ENCODE results near the gene ARHGDIG. TPM values are rescaled to one million over a fixed set of nuclear protein-coding genes. Genes with fewer than 3 reads are reported as not detected.
A peak's percentile ranks its signal among the peaks of the same experiment; 100 is the strongest.
"Not testable (repeated sequence)": the region's sequence is repeated elsewhere in the genome, so short reads cannot be mapped to it uniquely, and the experiment has no call there.

Gene ARHGDIG
- polyA plus RNA-seq, 1 donor from 2014 or later, result not detected

DNA sequence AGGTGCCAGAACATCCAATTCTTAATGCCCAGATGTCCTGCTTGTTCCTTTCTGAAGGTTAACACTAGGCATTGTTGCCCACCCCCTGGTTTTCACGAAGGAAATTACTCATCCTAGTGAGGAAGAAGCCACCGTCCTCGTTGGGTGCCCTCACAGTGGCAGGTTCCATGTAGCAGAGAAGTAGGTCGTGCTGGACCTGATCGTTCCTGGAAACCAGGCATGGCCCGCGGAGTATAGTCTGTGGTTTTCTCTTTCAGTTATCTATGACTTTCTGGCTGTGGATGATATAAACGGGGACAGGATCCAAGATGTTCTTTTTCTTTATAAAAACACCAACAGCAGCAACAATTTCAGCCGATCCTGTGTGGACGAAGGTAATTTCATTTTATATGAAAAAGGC is 21.2 kb upstream of the ARHGDIG start:
- no peak overlapping the region for H3K4me3 Mint-ChIP-seq
- H3K36me3 Mint-ChIP-seq, result peaks cover 2% of the 10 kb centered on the region
- H3K9me3 Mint-ChIP-seq, result no peaks in the 10 kb centered on the region
- H3K27ac Mint-ChIP-seq, result no peak overlapping the region
- H3K27me3 Mint-ChIP-seq, result no peaks in the 10 kb centered on the region
- peaks cover 0 to 4% (median 0%) of the 10 kb centered on the region in 3 donors for H3K4me1 Mint-ChIP-seq

DNA sequence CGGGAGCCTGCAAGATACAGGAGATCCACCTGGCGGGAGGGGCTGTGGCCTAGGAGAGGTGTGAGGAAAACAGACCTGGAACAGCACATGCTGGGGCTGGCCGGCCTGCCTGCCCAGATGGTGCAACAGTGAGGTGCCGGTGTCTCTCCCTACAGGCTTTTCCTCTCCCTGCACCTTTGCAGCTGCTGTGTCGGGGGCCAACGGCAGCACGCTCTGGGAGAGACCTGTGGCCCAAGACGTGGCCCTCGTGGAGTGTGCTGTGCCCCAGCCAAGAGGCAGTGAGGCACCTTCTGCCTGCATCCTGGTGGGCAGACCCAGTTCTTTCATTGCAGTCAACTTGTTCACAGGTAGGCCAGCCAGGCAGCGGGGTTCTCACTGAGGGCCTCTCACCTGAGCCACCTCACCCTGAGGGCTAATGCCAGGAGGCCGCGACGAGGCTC is 20.6 kb upstream of the ARHGDIG start:
- no peak overlapping the region for H3K27ac Mint-ChIP-seq
- H3K36me3 Mint-ChIP-seq, result no peaks in the 10 kb centered on the region
- peaks cover 0 to 4% (median 0%) of the 10 kb centered on the region in 3 donors for H3K4me1 Mint-ChIP-seq
- H3K4me3 Mint-ChIP-seq, result no peak overlapping the region
- H3K27me3 Mint-ChIP-seq, result no peaks in the 10 kb centered on the region
- H3K9me3 Mint-ChIP-seq, result no peaks in the 10 kb centered on the region

DNA sequence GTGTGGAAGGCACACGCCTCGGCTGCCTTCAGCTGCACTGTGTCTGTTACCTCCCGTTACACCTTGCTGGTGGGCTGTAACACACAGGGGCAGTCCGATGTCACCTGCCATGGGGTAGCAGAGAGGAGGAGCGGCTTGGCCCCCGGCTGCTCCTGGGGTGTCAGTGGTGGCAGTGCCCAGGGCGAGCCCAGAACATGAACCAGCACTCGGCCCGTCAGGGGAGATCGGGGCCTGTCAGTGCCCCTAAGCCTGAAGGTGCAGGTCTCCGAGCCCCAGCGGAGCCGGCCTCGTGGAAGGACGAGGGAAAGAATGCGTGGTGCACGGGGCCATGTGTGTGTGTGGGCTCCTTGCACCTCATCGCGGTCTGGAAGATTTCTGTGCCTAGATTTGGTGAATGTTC is 20.1 kb upstream of the ARHGDIG start:
- no peak overlapping the region for H3K4me3 Mint-ChIP-seq
- peaks cover 0 to 4% (median 0%) of the 10 kb centered on the region in 3 donors for H3K4me1 Mint-ChIP-seq
- no peaks in the 10 kb centered on the region for H3K9me3 Mint-ChIP-seq
- H3K27ac Mint-ChIP-seq, result peak overlapping the region in 1 of 3 donors; percentile 50
- no peaks in the 10 kb centered on the region for H3K36me3 Mint-ChIP-seq
- no peaks in the 10 kb centered on the region for H3K27me3 Mint-ChIP-seq

DNA sequence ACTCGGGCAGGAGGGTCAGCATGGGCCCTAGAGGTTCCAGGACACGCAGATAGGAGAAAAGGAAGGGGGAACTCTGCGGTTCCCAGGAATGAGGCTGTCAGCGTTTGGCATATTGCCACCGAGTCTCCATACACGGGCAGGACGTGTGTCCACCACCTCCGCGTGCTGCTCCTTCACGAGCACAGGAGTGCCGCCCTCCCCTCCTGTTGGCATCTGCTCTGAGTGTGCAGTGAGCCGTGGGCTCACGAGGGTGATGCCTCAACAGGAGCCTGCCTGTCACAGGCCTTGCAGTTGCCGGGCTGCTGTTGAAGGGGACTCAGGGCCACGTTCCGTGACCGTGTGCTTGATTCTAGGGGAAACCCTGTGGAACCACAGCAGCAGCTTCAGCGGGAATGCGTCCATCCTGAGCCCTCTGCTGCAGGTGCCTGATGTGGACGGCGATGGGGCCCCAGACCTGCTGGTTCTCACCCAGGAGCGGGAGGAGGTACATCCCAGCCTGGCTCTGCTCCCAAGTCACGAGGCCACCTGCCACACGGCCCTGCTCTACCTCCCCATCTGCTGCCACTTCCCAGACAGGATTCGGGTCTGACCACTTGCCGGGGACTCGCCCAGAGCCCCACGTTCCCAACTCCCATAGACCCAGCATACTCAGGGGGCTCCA is 19.2 kb upstream of the ARHGDIG start:
- H3K4me1 Mint-ChIP-seq, result peaks cover 0 to 3% (median 0%) of the 10 kb centered on the region in 3 donors
- H3K9me3 Mint-ChIP-seq, result no peaks in the 10 kb centered on the region
- no peaks in the 10 kb centered on the region for H3K36me3 Mint-ChIP-seq
- no peak overlapping the region for H3K27ac Mint-ChIP-seq
- no peak overlapping the region for H3K4me3 Mint-ChIP-seq
- H3K27me3 Mint-ChIP-seq, result no peaks in the 10 kb centered on the region

DNA sequence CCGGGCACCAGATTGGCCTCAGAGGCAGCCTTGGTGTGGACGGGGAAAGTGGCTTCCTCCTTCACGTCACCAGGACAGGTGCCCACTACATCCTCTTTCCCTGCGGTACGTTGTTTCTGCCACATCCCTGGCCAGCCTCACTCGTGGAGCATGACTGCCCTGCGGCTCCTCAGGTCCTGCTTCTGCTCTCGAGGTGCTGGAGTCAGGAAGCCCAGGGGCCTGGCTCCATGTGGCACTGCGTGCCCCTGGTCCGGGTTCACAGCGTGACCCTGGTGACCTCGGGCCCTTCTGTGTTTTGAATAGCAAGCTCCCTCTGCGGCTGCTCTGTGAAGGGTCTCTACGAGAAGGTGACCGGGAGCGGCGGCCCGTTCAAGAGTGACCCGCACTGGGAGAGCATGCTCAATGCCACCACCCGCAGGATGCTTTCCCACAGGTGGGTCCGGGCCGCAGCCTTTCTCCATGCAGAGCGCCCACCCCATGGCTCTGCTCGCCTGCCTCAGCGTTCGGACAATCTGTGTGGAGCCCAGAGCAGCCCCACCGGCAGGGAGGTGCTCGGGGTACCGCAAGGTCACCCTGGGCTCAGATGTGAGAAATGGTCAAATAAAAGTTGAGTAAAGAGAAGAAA is 18.2 kb upstream of the ARHGDIG start:
- Mint-ChIP-seq H3K4me1 (peaks cover 0 to 3% (median 0%) of the 10 kb centered on the region in 3 donors), H3K9me3 (no peaks in the 10 kb centered on the region), H3K36me3 (no peaks in the 10 kb centered on the region), H3K4me3 (no peak overlapping the region), H3K27ac (no peak overlapping the region), H3K27me3 (no peaks in the 10 kb centered on the region)

GRCh38 chr16:263182-263774 is 17.1 kb upstream of the ARHGDIG start:
- no peaks in the 10 kb centered on the region for H3K27me3 Mint-ChIP-seq
- no peak overlapping the region for H3K27ac Mint-ChIP-seq
- H3K9me3 Mint-ChIP-seq, result no peaks in the 10 kb centered on the region
- peaks cover 0 to 3% (median 0%) of the 10 kb centered on the region in 3 donors for H3K4me1 Mint-ChIP-seq
- H3K4me3 Mint-ChIP-seq, result no peak overlapping the region
- no peaks in the 10 kb centered on the region for H3K36me3 Mint-ChIP-seq

GRCh38 chr16:263944-264343 is 16.4 kb upstream of the ARHGDIG start:
- no peak overlapping the region for H3K27ac Mint-ChIP-seq

DNA sequence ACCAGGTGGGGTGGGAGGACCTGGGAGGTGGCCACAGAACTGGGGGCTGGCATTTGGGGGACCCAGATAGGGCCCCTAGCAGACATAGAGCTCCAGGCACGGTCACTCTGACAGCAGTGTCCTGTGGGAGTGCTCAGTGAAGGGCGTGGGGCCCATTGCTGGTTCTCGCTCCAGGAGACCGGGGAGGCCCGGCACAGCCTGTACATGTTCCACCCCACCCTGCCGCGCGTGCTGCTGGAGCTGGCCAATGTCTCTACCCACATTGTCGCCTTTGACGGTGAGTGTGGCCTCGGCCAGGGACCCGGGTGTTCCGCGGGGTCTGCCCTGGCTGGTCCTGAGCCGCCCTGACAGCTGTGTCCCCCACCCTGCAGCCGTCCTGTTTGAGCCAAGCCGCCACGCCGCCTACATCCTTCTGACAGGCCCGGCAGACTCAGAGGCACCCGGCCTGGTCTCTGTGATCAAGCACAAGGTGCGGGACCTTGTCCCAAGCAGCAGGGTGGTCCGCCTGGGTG is 15.9 kb upstream of the ARHGDIG start:
- H3K36me3 Mint-ChIP-seq, result no peaks in the 10 kb centered on the region

More at GRCh38 chr16:263944-264343, 16.4 kb upstream of the ARHGDIG start:
- no peaks in the 10 kb centered on the region for H3K36me3 Mint-ChIP-seq
- no peaks in the 10 kb centered on the region for H3K9me3 Mint-ChIP-seq
- no peak overlapping the region for H3K4me3 Mint-ChIP-seq
- no peaks in the 10 kb centered on the region for H3K27me3 Mint-ChIP-seq
- peaks cover 0 to 3% (median 0%) of the 10 kb centered on the region in 3 donors for H3K4me1 Mint-ChIP-seq

GRCh38 chr16:265002-265529 is 15.3 kb upstream of the ARHGDIG start:
- no peak overlapping the region for H3K27ac Mint-ChIP-seq
- H3K4me1 Mint-ChIP-seq, result peaks cover 0 to 3% (median 0%) of the 10 kb centered on the region in 3 donors
- no peaks in the 10 kb centered on the region for H3K36me3 Mint-ChIP-seq
- H3K9me3 Mint-ChIP-seq, result no peaks in the 10 kb centered on the region
- H3K4me3 Mint-ChIP-seq, result peak overlapping the region in 1 of 4 donors; percentile 39
- H3K27me3 Mint-ChIP-seq, result no peaks in the 10 kb centered on the region

More for the DNA sequence above, 15.9 kb upstream of the ARHGDIG start:
- Mint-ChIP-seq H3K27ac (no peak overlapping the region), H3K27me3 (no peaks in the 10 kb centered on the region), H3K4me1 (peaks cover 0 to 3% (median 0%) of the 10 kb centered on the region in 3 donors), H3K4me3 (no peak overlapping the region), H3K9me3 (no peaks in the 10 kb centered on the region)

DNA sequence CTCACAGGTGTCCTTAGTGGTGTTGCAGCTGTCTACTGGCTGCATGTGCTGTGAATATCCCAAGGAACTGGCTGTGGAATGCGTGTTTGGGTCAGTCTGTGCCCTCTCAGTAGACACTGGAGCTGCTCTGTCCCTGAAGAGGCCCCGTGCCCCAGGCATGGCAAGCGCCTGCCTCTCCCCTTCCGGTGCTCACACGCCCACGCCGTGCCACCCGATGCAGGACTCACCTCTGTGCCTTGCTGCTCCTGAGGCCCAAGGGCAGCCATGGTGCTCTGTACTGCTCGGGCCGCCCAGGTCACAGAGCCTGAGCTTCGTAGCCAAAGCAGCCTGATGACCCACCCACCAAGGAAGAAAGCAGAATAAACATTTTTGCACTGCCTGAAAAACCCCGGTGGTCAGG is 14.7 kb upstream of the ARHGDIG start:
- Mint-ChIP-seq H3K9me3 (no peaks in the 10 kb centered on the region), H3K4me1 (peaks cover 0 to 3% (median 0%) of the 10 kb centered on the region in 3 donors), H3K4me3 (no peak overlapping the region), H3K27ac (no peak overlapping the region), H3K27me3 (no peaks in the 10 kb centered on the region), H3K36me3 (no peaks in the 10 kb centered on the region)

DNA sequence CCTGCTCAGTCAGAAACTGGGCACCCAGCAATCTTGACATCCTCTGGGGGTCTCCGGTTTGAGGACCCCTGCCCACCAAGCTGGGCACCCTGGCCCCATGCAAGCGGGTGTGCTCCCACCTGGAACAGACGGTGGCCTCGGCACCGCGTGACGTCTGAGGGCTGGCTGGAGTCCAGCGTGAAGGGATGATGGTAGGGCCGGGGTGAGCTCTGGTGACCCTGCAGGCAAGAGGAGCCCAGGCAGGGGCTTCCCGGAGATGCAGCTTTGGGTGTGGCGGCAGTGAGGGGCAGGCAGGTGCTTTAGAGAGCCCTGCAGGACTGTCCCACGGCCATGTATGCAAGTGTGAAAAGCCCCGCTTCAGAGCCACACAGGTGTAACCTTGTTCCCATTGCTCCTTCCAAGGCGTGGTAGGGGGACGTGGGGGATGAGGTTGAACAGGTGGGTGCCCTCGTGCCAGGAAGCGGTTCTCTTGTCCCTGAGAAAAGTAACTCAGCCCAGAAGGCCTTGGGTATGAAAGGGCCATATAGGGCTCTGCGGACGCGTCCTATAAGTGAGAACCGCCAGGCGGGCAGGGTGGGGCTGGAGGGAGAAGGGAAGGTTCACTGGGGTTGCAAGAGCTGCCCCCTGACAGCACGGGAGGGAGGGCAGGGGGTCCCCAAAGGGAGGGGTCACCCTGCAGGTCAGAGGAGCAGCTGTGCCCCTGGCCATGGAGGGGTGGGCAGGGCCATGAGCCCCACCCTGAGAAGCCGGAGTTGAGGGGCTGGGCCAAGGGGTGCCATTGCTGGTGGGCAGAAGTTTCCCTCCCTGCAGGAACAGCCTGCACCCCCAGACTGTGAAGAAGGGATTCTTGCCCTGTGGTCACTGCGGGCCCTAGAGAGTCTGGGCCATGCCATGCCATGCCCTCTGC is 13.9 kb upstream of the ARHGDIG start:
- H3K36me3 Mint-ChIP-seq, result no peaks in the 10 kb centered on the region
- H3K27me3 Mint-ChIP-seq, result no peaks in the 10 kb centered on the region
- H3K27ac Mint-ChIP-seq, result no peak overlapping the region
- no peaks in the 10 kb centered on the region for H3K9me3 Mint-ChIP-seq
- peaks cover 0 to 3% (median 0%) of the 10 kb centered on the region in 3 donors for H3K4me1 Mint-ChIP-seq
- no peak overlapping the region for H3K4me3 Mint-ChIP-seq

DNA sequence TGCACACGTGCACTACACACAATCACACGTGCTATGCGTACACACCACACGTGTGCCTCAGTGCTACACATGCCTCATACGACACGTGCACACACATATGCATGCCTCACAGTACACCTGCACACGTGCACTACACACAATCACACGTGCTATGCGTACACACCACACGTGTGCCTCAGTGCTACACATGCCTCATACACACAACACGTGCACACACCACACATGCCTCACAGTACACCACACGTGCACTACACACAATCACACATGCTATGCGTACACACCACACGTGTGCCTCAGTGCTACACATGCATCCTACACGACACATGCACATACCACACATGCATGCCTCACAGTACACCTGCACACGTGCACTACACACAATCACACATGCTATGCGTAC is 12.8 kb upstream of the ARHGDIG start:
- not testable (repeated sequence) for H3K27me3 Mint-ChIP-seq, H3K9me3 Mint-ChIP-seq, H3K27ac Mint-ChIP-seq, H3K4me3 Mint-ChIP-seq, H3K36me3 Mint-ChIP-seq, H3K4me1 Mint-ChIP-seq

DNA sequence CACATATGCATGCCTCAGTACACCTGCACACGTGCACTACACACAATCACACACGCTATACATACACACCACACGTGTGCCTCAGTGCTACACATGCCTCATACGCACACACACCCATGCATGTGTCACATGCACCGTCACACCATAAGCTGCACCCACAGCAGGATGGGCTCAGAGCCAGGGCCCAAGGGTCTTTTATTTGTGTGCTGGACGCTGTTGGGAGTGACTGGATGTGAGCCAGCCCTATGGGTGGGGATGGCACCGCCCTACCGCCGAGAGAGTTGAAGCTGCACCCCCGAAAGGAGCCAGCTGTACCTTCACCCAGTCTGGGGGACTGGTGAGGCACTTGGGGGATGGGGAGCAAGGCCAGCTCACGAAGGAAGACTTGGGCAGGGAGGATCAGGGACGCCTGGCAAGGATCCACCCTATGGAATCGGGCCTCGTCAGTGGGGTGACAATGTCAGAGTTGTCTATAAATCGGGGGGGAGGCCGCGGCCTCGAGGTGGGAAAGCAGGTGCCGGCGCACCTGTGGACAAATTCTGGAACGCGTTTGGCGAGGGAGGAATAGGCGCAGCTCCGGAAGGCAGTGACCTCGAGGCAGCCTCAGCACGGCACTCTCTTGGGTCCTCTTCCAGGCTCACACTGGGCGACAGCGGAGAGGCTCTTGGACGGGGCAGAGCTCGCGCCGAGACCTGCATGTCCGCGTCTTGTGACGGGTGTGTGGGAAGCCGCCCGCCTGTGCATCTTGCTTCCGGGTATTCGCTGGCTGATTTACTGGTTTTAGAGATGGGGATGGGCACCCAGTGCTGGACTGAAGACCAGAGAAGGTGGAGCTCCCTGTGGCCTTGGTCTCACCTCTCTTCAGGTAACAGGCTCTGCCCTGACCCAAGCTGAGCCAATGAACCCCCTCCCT is 12.0 kb upstream of the ARHGDIG start:
- no peaks in the 10 kb centered on the region for H3K9me3 Mint-ChIP-seq
- H3K4me1 Mint-ChIP-seq, result peaks cover 0 to 3% (median 0%) of the 10 kb centered on the region in 3 donors
- H3K27ac Mint-ChIP-seq, result no peak overlapping the region
- peaks cover 2% of the 10 kb centered on the region for H3K27me3 Mint-ChIP-seq
- no peaks in the 10 kb centered on the region for H3K36me3 Mint-ChIP-seq
- H3K4me3 Mint-ChIP-seq, result no peak overlapping the region

Data from IgD-negative memory B cell (primary cell).